Measurements from ENCODE around the gene HCFC1.

Gene HCFC1

GRCh38 chrX:153922932-153923857, 48.4 kb downstream of the HCFC1 start:
- no peak for FAIRE-seq

- FAIRE-seq, result no peak
Measured at GRCh38 chrX:153921511-153922446, 49.8 kb downstream of the HCFC1 start.

GRCh38 chrX:153921070-153921469, 50.5 kb downstream of the HCFC1 start:
- FAIRE-seq, result no peak

- FAIRE-seq, result no peak
Measured at GRCh38 chrX:153920546-153920945, 51.1 kb downstream of the HCFC1 start.

GRCh38 chrX:153919281-153919680, 52.3 kb downstream of the HCFC1 start:
- FAIRE-seq, result no peak

GRCh38 chrX:153917869-153918268, 53.7 kb downstream of the HCFC1 start:
- FAIRE-seq, result no peak

- FAIRE-seq, result no peak
Measured at GRCh38 chrX:153913701-153914100, 57.9 kb downstream of the HCFC1 start.

- FAIRE-seq, result no peak
Measured at GRCh38 chrX:153913211-153913610, 58.4 kb downstream of the HCFC1 start.

- no peak for FAIRE-seq
Measured at GRCh38 chrX:153911798-153912197, 59.8 kb downstream of the HCFC1 start.

- no peak for FAIRE-seq
Measured at GRCh38 chrX:153910446-153910845, 61.2 kb downstream of the HCFC1 start.

- no peak for FAIRE-seq
Measured at GRCh38 chrX:153909980-153910360, 61.6 kb downstream of the HCFC1 start.

- FAIRE-seq, result no peak
Measured at GRCh38 chrX:153909024-153909979, 62.3 kb downstream of the HCFC1 start.

GRCh38 chrX:153908219-153908860, 63.3 kb downstream of the HCFC1 start:
- no peak for FAIRE-seq

GRCh38 chrX:153907456-153907855, 64.2 kb downstream of the HCFC1 start:
- FAIRE-seq, result no peak

GRCh38 chrX:153906126-153906917, 65.3 kb downstream of the HCFC1 start:
- no peak for FAIRE-seq

- FAIRE-seq, result no peak
Measured at GRCh38 chrX:153905481-153906095, 66.0 kb downstream of the HCFC1 start.

- no peak for FAIRE-seq
Measured at GRCh38 chrX:153903991-153904957, 67.3 kb downstream of the HCFC1 start, which contains the start of gene AVPR2. TSS of gene AVPR2 (plus strand) at chrX:153904673. CDS start at chrX:153905146, 473 bp downstream.

- FAIRE-seq, result no peak
Measured at GRCh38 chrX:153903238-153903980, 68.2 kb downstream of the HCFC1 start.

All from endometrium (tissue), 2 donors.